Parathyroid adenoma (tissue), 2 donors: Measurements from ENCODE around the gene CLTRN.

ENCODE experiments used
- H2AFZ ChIP-seq: fragments of 300-600 bp; sonication (generic); one replicate; pipeline ENCODE4 v1.7.0; 2017; ENCODE audit warnings: antibody characterized with exemption, mild to moderate bottlenecking
- H3K27ac ChIP-seq: fragments of 300-600 bp; sonication (generic); one replicate; pipeline ENCODE4 v1.7.0; 2017
- H3K27me3 ChIP-seq: fragments of 300-600 bp; sonication (generic); one replicate; pipeline ENCODE4 v1.7.0; 2017; ENCODE audit warnings: low read length; ENCODE audit not compliant: control insufficient read depth, insufficient read depth
- H3K36me3 ChIP-seq: fragments of 300-600 bp; sonication (generic); one replicate; pipeline ENCODE4 v1.7.0; 2017; ENCODE audit warnings: low read length; ENCODE audit not compliant: control insufficient read depth, insufficient read depth
- H3K4me1 ChIP-seq: fragments of 300-600 bp; sonication (generic); one replicate; pipeline ENCODE4 v1.7.0; 2017; ENCODE audit warnings: control low read depth
- H3K4me2 ChIP-seq: fragments of 300-600 bp; sonication (generic); one replicate; pipeline ENCODE4 v1.7.0; 2017; ENCODE audit warnings: low read length
- H3K4me3 ChIP-seq: fragments of 300-600 bp; sonication (generic); one replicate; pipeline ENCODE4 v1.7.0; 2017; ENCODE audit warnings: low read depth, low read length
- H3K79me2 ChIP-seq: fragments of 300-600 bp; sonication (generic); one replicate; pipeline ENCODE4 v1.7.0; 2017; ENCODE audit warnings: control low read depth
- H3K9ac ChIP-seq: fragments of 300-600 bp; sonication (generic); one replicate; pipeline ENCODE4 v1.7.0; 2017; ENCODE audit warnings: mild to moderate bottlenecking
- H3K9me3 ChIP-seq: fragments of 300-600 bp; sonication (generic); one replicate; pipeline ENCODE4 v1.7.0; 2017; ENCODE audit warnings: low read length; ENCODE audit not compliant: control insufficient read depth
- CTCF ChIP-seq: fragments of 300-600 bp; sonication (generic); IDR thresholded peaks from one replicate; pipeline ENCODE4 v1.7.0; 2017; ENCODE audit warnings: antibody characterized with exemption, mild to moderate bottlenecking
- donor health status: primary hyperparathyroidism.

Gene CLTRN

GRCh38 chrX:15694941-15695451 is 30.4 kb upstream of the CLTRN start:
- Histone ChIP-seq H3K9me3 (no peaks in the 10 kb centered on the region), H3K27me3 (no peaks in the 10 kb centered on the region), H3K4me1 (no peaks in the 10 kb centered on the region), H3K4me2 (no peak overlapping the region), H3K36me3 (no peaks in the 10 kb centered on the region), H2AFZ (no peak overlapping the region), H3K4me3 (no peak overlapping the region), H3K79me2 (no peaks in the 10 kb centered on the region), H3K27ac (no peak overlapping the region), H3K9ac (no peak overlapping the region)
- TF ChIP-seq CTCF, result no peak

- H2AFZ ChIP-seq, result no peak overlapping the region
These were observed 22.4 kb upstream of the CLTRN start for GRCh38 chrX:15686818-15687685.

GRCh38 chrX:15683193-15683592 is 18.6 kb upstream of the CLTRN start:
- Histone ChIP-seq H3K27me3 (no peaks in the 10 kb centered on the region), H3K4me3 (no peak overlapping the region), H2AFZ (no peak overlapping the region), H3K4me2 (no peak overlapping the region), H3K36me3 (no peaks in the 10 kb centered on the region), H3K9ac (no peak overlapping the region), H3K79me2 (peaks cover 14% of the 10 kb centered on the region), H3K9me3 (no peaks in the 10 kb centered on the region), H3K4me1 (no peaks in the 10 kb centered on the region), H3K27ac (no peak overlapping the region)
- no peak for TF ChIP-seq CTCF

More at GRCh38 chrX:15686818-15687685, 22.4 kb upstream of the CLTRN start:
- peak; percentile 59 for TF ChIP-seq CTCF
- H3K36me3 ChIP-seq, result no peaks in the 10 kb centered on the region
- H3K9me3 ChIP-seq, result no peaks in the 10 kb centered on the region
- no peak overlapping the region for H3K4me3 ChIP-seq
- H3K27me3 ChIP-seq, result no peaks in the 10 kb centered on the region
- no peak overlapping the region for H3K9ac ChIP-seq
- peaks cover 8% of the 10 kb centered on the region for H3K79me2 ChIP-seq
- no peak overlapping the region for H3K27ac ChIP-seq
- H3K4me1 ChIP-seq, result no peaks in the 10 kb centered on the region
- H3K4me2 ChIP-seq, result no peak overlapping the region

GRCh38 chrX:15681433-15681832 is 16.8 kb upstream of the CLTRN start:
- Histone ChIP-seq H3K27me3 (no peaks in the 10 kb centered on the region), H3K9me3 (no peaks in the 10 kb centered on the region), H3K27ac (no peak overlapping the region), H3K36me3 (no peaks in the 10 kb centered on the region), H3K4me1 (no peaks in the 10 kb centered on the region), H3K79me2 (peaks cover 14% of the 10 kb centered on the region), H3K9ac (no peak overlapping the region), H3K4me3 (no peak overlapping the region), H2AFZ (no peak overlapping the region), H3K4me2 (no peak overlapping the region)
- no peak for TF ChIP-seq CTCF
